MM.1S (cell line): ENCODE data around the gene RPL12.

Experiments
- DNase-seq: peaks from one replicate; pipeline ENCODE4 v3.0.0-alpha.2; 2015
- H2AFZ ChIP-seq: fragments of 300-600 bp; sonication (generic); 2 replicates; pipeline ENCODE4 v1.6.0; 2016; ENCODE audit warnings: antibody characterized with exemption, low read length
- H3F3A ChIP-seq: fragments of 300-600 bp; sonication (generic); 2 replicates; pipeline ENCODE4 v1.6.1; 2016; ENCODE audit warnings: mild to moderate bottlenecking, antibody characterized with exemption, low read length, moderate library complexity, mixed read lengths; ENCODE audit not compliant: insufficient read depth
- H3K27ac ChIP-seq: fragments of 300-600 bp; sonication (generic); 2 replicates; pipeline ENCODE4 v1.5.1; 2016; ENCODE audit warnings: mild to moderate bottlenecking, low read length
- H3K27me3 ChIP-seq: fragments of 300-600 bp; sonication (generic); replicated peaks from 2 replicates; pipeline ENCODE4 v1.6.0; 2016; ENCODE audit warnings: low read length; ENCODE audit not compliant: insufficient read depth
- H3K36me3 ChIP-seq: fragments of 300-600 bp; sonication (generic); replicated peaks from 2 replicates; pipeline ENCODE4 v1.6.1; 2016; ENCODE audit warnings: mild to moderate bottlenecking, low read length, mixed read lengths; ENCODE audit not compliant: insufficient read depth
- H3K4me1 ChIP-seq: fragments of 300-600 bp; sonication (generic); 2 replicates; pipeline ENCODE4 v1.6.1; 2016; ENCODE audit warnings: low read length, mixed read lengths
- H3K4me2 ChIP-seq: fragments of 300-600 bp; sonication (generic); 2 replicates; pipeline ENCODE4 v1.6.0; 2016; ENCODE audit warnings: low read depth, low read length
- H3K4me3 ChIP-seq: fragments of 300-600 bp; sonication (generic); 2 replicates; pipeline ENCODE4 v1.5.1; 2016; ENCODE audit warnings: low read length, mixed read lengths
- H3K79me2 ChIP-seq: fragments of 300-600 bp; sonication (generic); 2 replicates; pipeline ENCODE4 v1.6.1; 2016; ENCODE audit warnings: mixed run types, low read length, mixed read lengths
- H3K9ac ChIP-seq: fragments of 300-600 bp; sonication (generic); 2 replicates; pipeline ENCODE4 v1.6.1; 2016; ENCODE audit warnings: low read length, mixed read lengths
- H3K9me2 ChIP-seq: fragments of 300-600 bp; sonication (generic); replicated peaks from 2 replicates; pipeline ENCODE4 v1.6.1; 2016; ENCODE audit warnings: mild to moderate bottlenecking, low read length, mixed read lengths; ENCODE audit not compliant: insufficient read depth
- H3K9me3 ChIP-seq: fragments of 300-600 bp; sonication (generic); replicated peaks from 2 replicates; pipeline ENCODE4 v1.6.1; 2016; ENCODE audit warnings: mild to moderate bottlenecking, low read length, mixed read lengths; ENCODE audit not compliant: insufficient read depth
- H4K20me1 ChIP-seq: fragments of 300-600 bp; sonication (generic); 2 replicates; pipeline ENCODE4 v1.6.1; 2016; ENCODE audit warnings: mild to moderate bottlenecking, low read length, moderate library complexity, mixed read lengths; ENCODE audit not compliant: insufficient read depth
- CTCF ChIP-seq: fragments of 300-600 bp; sonication (generic); IDR thresholded peaks from 2 replicates; pipeline ENCODE4 v1.5.1; 2016; ENCODE audit warnings: antibody characterized with exemption, low read length, mixed read lengths
- EZH2 ChIP-seq: fragments of 300-600 bp; sonication (generic); optimal IDR thresholded peaks from 2 replicates; pipeline ENCODE3; 2017; ENCODE audit warnings: low read depth, mild to moderate bottlenecking, antibody characterized with exemption, low read length, mixed read lengths
- EZH2phosphoT487 ChIP-seq: fragments of 300-600 bp; sonication (generic); IDR thresholded peaks from 2 replicates; pipeline ENCODE4 v1.6.1; 2018; ENCODE audit warnings: antibody characterized with exemption, low read length

RPL12 gene

GRCh38 chr9:127474592-127474991, 23.4 kb upstream of the RPL12 start:
- Histone ChIP-seq H4K20me1 (no peaks in the 10 kb centered on the region), H3K36me3 (no peaks in the 10 kb centered on the region), H3K79me2 (no peaks in the 10 kb centered on the region), H3K9me2 (no peaks in the 10 kb centered on the region), H2AFZ (no peak overlapping the region), H3K27me3 (no peaks in the 10 kb centered on the region), H3K4me1 (no peaks in the 10 kb centered on the region), H3K9me3 (no peaks in the 10 kb centered on the region), H3K27ac (no peak overlapping the region), H3K9ac (no peak overlapping the region), H3F3A (no peaks in the 10 kb centered on the region), H3K4me2 (no peak overlapping the region), H3K4me3 (no peak overlapping the region)
- DNase-seq, result no peak
- TF ChIP-seq EZH2phosphoT487, result no peak
- TF ChIP-seq CTCF, result no peak
- TF ChIP-seq EZH2, result no peak

- H3F3A ChIP-seq, result no peaks in the 10 kb centered on the region
- H3K9me2 ChIP-seq, result no peaks in the 10 kb centered on the region
- H3K9me3 ChIP-seq, result no peaks in the 10 kb centered on the region
- no peaks in the 10 kb centered on the region for H4K20me1 ChIP-seq
- no peaks in the 10 kb centered on the region for H3K79me2 ChIP-seq
- H3K27me3 ChIP-seq, result no peaks in the 10 kb centered on the region
- H3K36me3 ChIP-seq, result no peaks in the 10 kb centered on the region
- no peak overlapping the region for H3K27ac ChIP-seq
- no peaks in the 10 kb centered on the region for H3K4me1 ChIP-seq
- no peak overlapping the region for H3K9ac ChIP-seq
- no peak overlapping the region for H2AFZ ChIP-seq
- no peak overlapping the region for H3K4me3 ChIP-seq
- TF ChIP-seq EZH2phosphoT487 (no peak), EZH2 (no peak), CTCF (no peak)
- no peak overlapping the region for H3K4me2 ChIP-seq
- DNase-seq, result no peak
Observed at GRCh38 chr9:127473932-127474331, 22.7 kb upstream of the RPL12 start.

GRCh38 chr9:127473501-127473900, 22.3 kb upstream of the RPL12 start:
- Histone ChIP-seq H3K9me3 (no peaks in the 10 kb centered on the region), H3K9ac (no peak overlapping the region), H3K4me2 (no peak overlapping the region), H3K4me3 (no peak overlapping the region), H3F3A (no peaks in the 10 kb centered on the region), H3K36me3 (no peaks in the 10 kb centered on the region), H3K27ac (no peak overlapping the region), H2AFZ (no peak overlapping the region), H4K20me1 (no peaks in the 10 kb centered on the region), H3K27me3 (no peaks in the 10 kb centered on the region), H3K79me2 (no peaks in the 10 kb centered on the region), H3K4me1 (no peaks in the 10 kb centered on the region), H3K9me2 (no peaks in the 10 kb centered on the region)
- no peak for DNase-seq
- TF ChIP-seq EZH2phosphoT487 (no peak), EZH2 (no peak)

GRCh38 chr9:127470662-127471061, 19.5 kb upstream of the RPL12 start:
- Histone ChIP-seq H4K20me1 (no peaks in the 10 kb centered on the region), H3K79me2 (no peaks in the 10 kb centered on the region), H3F3A (no peaks in the 10 kb centered on the region), H3K27ac (no peak overlapping the region), H3K9me3 (no peaks in the 10 kb centered on the region), H3K36me3 (no peaks in the 10 kb centered on the region), H2AFZ (no peak overlapping the region), H3K9me2 (no peaks in the 10 kb centered on the region), H3K4me1 (no peaks in the 10 kb centered on the region), H3K27me3 (no peaks in the 10 kb centered on the region), H3K4me3 (no peak overlapping the region), H3K9ac (no peak overlapping the region), H3K4me2 (no peak overlapping the region)
- TF ChIP-seq EZH2 (no peak), CTCF (no peak), EZH2phosphoT487 (no peak)
- DNase-seq, result no peak
